Calu3 (cell line): ENCODE measurements around the gene TM7SF2. TPM values are rescaled to one million over a fixed set of nuclear protein-coding genes. Genes with fewer than 3 reads are reported as not detected.
A peak's percentile ranks its signal among the peaks of the same experiment; 100 is the strongest.

Experiments
- BruUV-seq: library from RNA; stranded (reverse); fragments of 400-500 nt; replicated peaks from 2 replicates; lab custom pipeline; 2021; lab: Mats Ljungman, UMichigan
- CTCF ChIA-PET: fragments of 300-600 bp; sonication (Branson Sonifier 250); formaldehyde crosslinking; loops from one replicate; lab custom pipeline; 2022; ENCODE audit warnings: antibody characterized with exemption; lab: Charles Lee
- DNase-seq: peaks from one replicate; pipeline ENCODE4 v3.0.0; 2022
- H3K27ac Mint-ChIP-seq: one replicate; pipeline ENCODE4 v1.8.0; 2022; ENCODE audit warnings: mixed read lengths; ENCODE audit not compliant: unreplicated experiment
- H3K27me3 Mint-ChIP-seq: one replicate; pipeline ENCODE4 v1.8.0; 2022; ENCODE audit warnings: mixed read lengths; ENCODE audit not compliant: unreplicated experiment
- H3K36me3 Mint-ChIP-seq: one replicate; pipeline ENCODE4 v1.8.0; 2022; ENCODE audit warnings: mild to moderate bottlenecking, moderate library complexity, mixed read lengths; ENCODE audit not compliant: insufficient read depth, unreplicated experiment
- H3K4me1 Mint-ChIP-seq: one replicate; pipeline ENCODE4 v1.8.0; 2022; ENCODE audit warnings: mild to moderate bottlenecking, low read depth, mixed read lengths; ENCODE audit not compliant: unreplicated experiment
- H3K4me3 Mint-ChIP-seq: one replicate; pipeline ENCODE4 v1.8.0; 2022; ENCODE audit warnings: mild to moderate bottlenecking, low read depth, moderate library complexity, mixed read lengths; ENCODE audit not compliant: unreplicated experiment
- H3K9me3 Mint-ChIP-seq: one replicate; pipeline ENCODE4 v1.8.0; 2022; ENCODE audit warnings: low read depth, mixed read lengths; ENCODE audit not compliant: unreplicated experiment
- CTCF ChIP-seq: fragments of 200-600 bp; IDR thresholded peaks from one replicate; pipeline ENCODE4 v1.8.0; 2022; ENCODE audit warnings: antibody characterized with exemption; ENCODE audit not compliant: unreplicated experiment
- intact Hi-C: fragments of 100-400 bp; cut with micrococcal nuclease; formaldehyde crosslinking; loops from one replicate; pipeline ENCODE4 v1.10.0; 2022; ENCODE audit not compliant: unreplicated experiment
- total RNA-seq: library from RNA; stranded (reverse); gene quantifications from 2 replicates; pipeline ENCODE4 v1.2.3, GENCODE V29; 2022

The TM7SF2 gene
- total RNA-seq, 1 experiment from 2014 or later, result 41.2 TPM

GRCh38 chr11:65096926-65097325 lies 14.7 kb upstream of the TM7SF2 start:
- intact Hi-C loops, result no loop called here
- no peak overlapping the region for H3K27ac Mint-ChIP-seq

GRCh38 chr11:65100674-65101350 lies 10.9 kb upstream of the TM7SF2 start:
- CTCF ChIA-PET, result interaction anchor here (1.7 kb wide), 1 partner anchor 10 kb away, joined by 8 read pairs; no protein-coding TSS in a partner anchor
- H3K4me3 Mint-ChIP-seq, result no peak overlapping the region
- H3K27me3 Mint-ChIP-seq, result no peaks in the 10 kb centered on the region
- H3K27ac Mint-ChIP-seq, result no peak overlapping the region
- TF ChIP-seq CTCF, result peak; percentile 40
- no peak for DNase-seq
- H3K36me3 Mint-ChIP-seq, result peaks cover 19% of the 10 kb centered on the region
- H3K4me1 Mint-ChIP-seq, result peaks cover 5% of the 10 kb centered on the region
- intact Hi-C loops, result no loop called here
- no TSS peak for BruUV-seq
- H3K9me3 Mint-ChIP-seq, result no peaks in the 10 kb centered on the region

More at GRCh38 chr11:65096926-65097325, 14.7 kb upstream of the TM7SF2 start:
- BruUV-seq, result TSS peak; percentile 45
- peaks cover 5% of the 10 kb centered on the region for H3K4me1 Mint-ChIP-seq
- CTCF ChIA-PET, result interaction anchor here (1.2 kb wide), 1 partner anchor 31 kb away, joined by 3 read pairs; no protein-coding TSS in a partner anchor
- no peaks in the 10 kb centered on the region for H3K27me3 Mint-ChIP-seq
- no peaks in the 10 kb centered on the region for H3K9me3 Mint-ChIP-seq
- no peak for DNase-seq
- peaks cover 12% of the 10 kb centered on the region for H3K36me3 Mint-ChIP-seq
- no peak for TF ChIP-seq CTCF
- peak overlapping the region; percentile 70 for H3K4me3 Mint-ChIP-seq

- peaks cover 10% of the 10 kb centered on the region for H3K36me3 Mint-ChIP-seq
- peaks cover 5% of the 10 kb centered on the region for H3K4me1 Mint-ChIP-seq
- H3K4me3 Mint-ChIP-seq, result no peak overlapping the region
- DNase-seq, result no peak
- no TSS peak for BruUV-seq
- no peak overlapping the region for H3K27ac Mint-ChIP-seq
- intact Hi-C loops, result no loop called here
- CTCF ChIA-PET, result interaction anchor here (1.7 kb wide), 1 partner anchor 8 kb away, joined by 8 read pairs; no protein-coding TSS in a partner anchor
- no peak for TF ChIP-seq CTCF
- no peaks in the 10 kb centered on the region for H3K27me3 Mint-ChIP-seq
- H3K9me3 Mint-ChIP-seq, result no peaks in the 10 kb centered on the region
Observed at GRCh38 chr11:65102142-65103095, 9.3 kb upstream of the TM7SF2 start.

GRCh38 chr11:65103476-65103875 lies 8.2 kb upstream of the TM7SF2 start:
- intact Hi-C loops, result no loop called here
- DNase-seq, result no peak
- Mint-ChIP-seq H3K4me3 (no peak overlapping the region), H3K36me3 (peaks cover 10% of the 10 kb centered on the region), H3K9me3 (no peaks in the 10 kb centered on the region), H3K4me1 (peaks cover 5% of the 10 kb centered on the region), H3K27ac (no peak overlapping the region), H3K27me3 (no peaks in the 10 kb centered on the region)
- CTCF ChIA-PET, result no interaction called here
- no peak for TF ChIP-seq CTCF
- no TSS peak for BruUV-seq
